Cardiac fibroblast (primary cell): ENCODE results near the gene MEFV.
"Not testable (repeated sequence)": the region's sequence is repeated elsewhere in the genome, so short reads cannot be mapped to it uniquely, and the experiment has no call there.

Source experiments
- DNase-seq, 2 donors: peaks; one replicate each; pipeline versions ENCODE4 v3.0.0 to v3.0.0-alpha.2; 2010; ENCODE audit warnings: low read depth in 2 of 2
- H3K4me3 ChIP-seq, 2 donors: replicated peaks in 1 of 2; 1 replicate in 1 of 2; 2 replicates in 1 of 2; pipeline ENCODE4 v1.5.1; 2011; ENCODE audit warnings: low read depth in 2 of 2, low read length in 2 of 2, mild to moderate bottlenecking in 2 of 2, moderate library complexity in 1 of 2
- TF ChIP-seq, protein P1 (sequence below): IDR thresholded peaks from one replicate; pipeline ENCODE4 v1.5.1; 2011; ENCODE audit warnings: low read depth, mild to moderate bottlenecking, low read length, inconsistent platforms

The MEFV gene

DNA sequence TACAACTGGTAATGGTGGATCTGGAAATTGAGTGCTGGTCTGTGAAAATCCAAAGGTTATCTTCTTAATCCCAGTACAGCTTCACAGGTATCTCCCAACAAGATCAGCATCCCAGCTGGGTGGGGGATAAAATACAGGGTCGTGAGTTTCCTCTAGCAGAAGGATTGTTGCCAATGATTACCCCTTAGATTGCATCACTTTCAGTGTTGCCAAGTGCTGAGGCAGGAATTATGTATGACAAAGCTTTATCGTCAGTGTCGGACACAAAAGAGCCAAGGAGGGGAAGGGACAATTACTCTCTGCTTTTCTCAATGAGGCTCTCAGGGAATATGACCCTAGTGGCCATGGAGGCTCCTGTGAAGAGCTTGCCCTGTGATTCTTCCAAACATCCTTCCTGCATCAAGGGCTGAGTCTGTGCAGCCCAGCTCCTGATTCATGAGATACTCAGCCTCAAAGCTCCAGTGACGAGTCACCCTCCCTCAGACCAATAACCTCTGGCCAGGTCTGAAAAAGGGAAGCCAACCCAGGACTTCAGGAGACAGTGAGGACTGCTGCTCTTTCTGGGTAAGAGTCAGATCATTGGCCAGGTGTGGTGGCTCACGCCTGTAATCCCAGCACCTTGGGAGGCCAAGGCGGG is 53.4 kb downstream of the MEFV start:
- TF ChIP-seq, protein P1, sequence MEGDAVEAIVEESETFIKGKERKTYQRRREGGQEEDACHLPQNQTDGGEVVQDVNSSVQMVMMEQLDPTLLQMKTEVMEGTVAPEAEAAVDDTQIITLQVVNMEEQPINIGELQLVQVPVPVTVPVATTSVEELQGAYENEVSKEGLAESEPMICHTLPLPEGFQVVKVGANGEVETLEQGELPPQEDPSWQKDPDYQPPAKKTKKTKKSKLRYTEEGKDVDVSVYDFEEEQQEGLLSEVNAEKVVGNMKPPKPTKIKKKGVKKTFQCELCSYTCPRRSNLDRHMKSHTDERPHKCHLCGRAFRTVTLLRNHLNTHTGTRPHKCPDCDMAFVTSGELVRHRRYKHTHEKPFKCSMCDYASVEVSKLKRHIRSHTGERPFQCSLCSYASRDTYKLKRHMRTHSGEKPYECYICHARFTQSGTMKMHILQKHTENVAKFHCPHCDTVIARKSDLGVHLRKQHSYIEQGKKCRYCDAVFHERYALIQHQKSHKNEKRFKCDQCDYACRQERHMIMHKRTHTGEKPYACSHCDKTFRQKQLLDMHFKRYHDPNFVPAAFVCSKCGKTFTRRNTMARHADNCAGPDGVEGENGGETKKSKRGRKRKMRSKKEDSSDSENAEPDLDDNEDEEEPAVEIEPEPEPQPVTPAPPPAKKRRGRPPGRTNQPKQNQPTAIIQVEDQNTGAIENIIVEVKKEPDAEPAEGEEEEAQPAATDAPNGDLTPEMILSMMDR: no peak
- no peak for DNase-seq
- no peak overlapping the region for H3K4me3 ChIP-seq

DNA sequence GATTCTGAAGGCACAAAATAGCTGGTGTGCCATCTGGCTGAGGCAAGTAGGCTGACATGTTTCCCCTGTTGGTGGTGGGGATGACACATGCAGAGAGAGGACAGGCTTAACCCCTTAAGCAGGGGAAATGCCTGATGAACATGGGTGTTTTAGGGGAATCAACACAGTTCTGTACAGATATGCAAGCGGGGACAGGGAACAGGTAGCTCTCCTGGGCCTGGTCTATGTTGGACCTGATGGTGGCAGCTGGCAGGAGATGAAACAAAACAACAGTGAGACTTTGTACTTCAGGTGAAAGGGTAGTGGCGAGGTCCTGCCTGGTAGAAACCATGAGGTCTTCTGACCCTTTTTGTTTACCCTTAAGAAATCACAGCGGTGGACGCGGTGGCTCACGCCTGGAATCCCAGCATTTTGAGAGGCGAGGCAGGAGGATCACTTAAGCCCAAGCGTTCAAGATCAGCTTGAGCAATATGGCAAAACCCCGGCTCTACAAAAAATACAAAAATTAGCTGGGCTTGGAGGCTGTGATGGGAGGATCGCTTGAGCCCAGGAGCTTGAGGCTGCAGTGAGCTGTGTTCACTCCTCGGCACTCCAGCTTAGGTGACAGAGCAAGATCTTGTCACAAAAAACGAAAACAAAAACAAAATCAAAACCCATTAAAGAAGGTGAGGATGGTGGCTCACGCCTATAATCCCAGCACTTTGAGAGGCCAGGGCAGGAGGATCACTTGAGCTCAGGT is 57.9 kb downstream of the MEFV start:
- H3K4me3 ChIP-seq: no peak overlapping the region
- TF ChIP-seq, protein P1: no peak
- DNase-seq: no peak

DNA sequence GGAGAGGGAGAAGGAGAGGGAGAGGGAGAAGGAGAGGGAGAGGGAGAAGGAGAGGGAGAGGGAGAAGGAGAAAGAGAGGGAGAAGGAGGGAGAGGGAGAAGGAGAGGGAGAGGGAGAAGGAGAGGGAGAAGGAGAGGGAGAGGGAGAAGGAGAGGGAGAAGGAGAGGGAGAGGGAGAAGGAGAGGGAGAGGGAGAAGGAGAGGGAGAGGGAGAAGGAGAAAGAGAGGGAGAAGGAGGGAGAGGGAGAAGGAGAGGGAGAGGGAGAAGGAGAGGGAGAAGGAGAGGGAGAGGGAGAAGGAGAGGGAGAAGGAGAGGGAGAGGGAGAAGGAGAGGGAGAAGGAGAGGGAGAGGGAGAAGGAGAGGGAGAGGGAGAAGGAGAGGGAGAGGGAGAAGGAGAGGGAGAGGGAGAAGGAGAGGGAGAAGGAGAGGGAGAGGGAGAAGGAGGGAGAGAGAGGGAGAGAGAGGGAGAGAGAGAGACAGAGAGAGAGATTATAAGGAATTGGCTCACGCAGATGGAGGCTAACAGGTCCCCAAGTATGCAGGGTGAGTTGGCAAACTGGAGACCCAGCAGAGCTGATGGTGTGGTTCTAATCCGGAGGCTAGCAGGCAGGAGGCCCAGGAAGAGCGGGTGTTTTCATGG is 58.6 kb downstream of the MEFV start:
- H3K4me3 ChIP-seq, DNase-seq: not testable (repeated sequence)

DNA sequence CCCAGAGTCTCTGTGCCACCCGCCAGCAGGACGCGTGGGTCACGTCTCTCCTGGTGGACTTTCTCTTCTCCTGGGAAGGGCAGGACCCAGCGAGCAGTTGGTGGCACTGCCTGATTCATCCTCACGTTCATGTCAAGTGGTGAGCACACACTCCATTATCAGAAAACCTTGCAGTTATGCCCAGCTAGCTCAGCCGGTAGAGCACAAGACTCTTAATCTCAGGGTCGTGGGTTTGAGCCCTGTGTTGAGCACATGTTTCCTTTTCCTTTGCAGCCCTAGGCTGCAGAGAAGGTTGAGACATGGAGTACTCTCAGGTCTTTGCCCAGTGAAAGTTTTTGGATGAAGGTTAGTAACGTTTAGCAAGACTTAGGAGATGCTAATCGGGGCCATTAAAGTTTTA is 60.5 kb downstream of the MEFV start:
- peak in 1 of 2 donors; percentile 39 for DNase-seq
- TF ChIP-seq, protein P1: no peak
- no peak overlapping the region for H3K4me3 ChIP-seq

DNA sequence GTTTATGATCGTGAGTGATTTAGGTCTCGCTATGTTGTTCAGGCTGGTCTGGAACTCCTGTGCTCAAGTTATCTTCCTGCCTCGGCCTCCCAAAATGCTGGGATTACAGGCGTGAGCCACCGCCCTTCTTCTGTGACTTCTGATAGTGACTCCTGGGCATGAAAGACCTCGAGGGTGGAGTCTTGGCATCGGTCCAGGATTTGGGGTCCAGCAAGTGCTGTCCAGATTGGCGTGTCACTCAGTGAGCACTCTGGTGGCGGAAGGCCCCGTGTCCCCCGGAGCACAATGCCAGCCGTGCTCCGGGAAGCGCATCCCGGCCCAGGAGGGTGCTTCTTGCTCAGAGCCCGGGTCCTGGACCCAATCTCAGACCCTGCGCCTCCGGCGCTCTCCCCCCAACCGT is 61.6 kb downstream of the MEFV start:
- H3K4me3 ChIP-seq: no peak overlapping the region
- DNase-seq: no peak
- TF ChIP-seq, protein P1: no peak

DNA sequence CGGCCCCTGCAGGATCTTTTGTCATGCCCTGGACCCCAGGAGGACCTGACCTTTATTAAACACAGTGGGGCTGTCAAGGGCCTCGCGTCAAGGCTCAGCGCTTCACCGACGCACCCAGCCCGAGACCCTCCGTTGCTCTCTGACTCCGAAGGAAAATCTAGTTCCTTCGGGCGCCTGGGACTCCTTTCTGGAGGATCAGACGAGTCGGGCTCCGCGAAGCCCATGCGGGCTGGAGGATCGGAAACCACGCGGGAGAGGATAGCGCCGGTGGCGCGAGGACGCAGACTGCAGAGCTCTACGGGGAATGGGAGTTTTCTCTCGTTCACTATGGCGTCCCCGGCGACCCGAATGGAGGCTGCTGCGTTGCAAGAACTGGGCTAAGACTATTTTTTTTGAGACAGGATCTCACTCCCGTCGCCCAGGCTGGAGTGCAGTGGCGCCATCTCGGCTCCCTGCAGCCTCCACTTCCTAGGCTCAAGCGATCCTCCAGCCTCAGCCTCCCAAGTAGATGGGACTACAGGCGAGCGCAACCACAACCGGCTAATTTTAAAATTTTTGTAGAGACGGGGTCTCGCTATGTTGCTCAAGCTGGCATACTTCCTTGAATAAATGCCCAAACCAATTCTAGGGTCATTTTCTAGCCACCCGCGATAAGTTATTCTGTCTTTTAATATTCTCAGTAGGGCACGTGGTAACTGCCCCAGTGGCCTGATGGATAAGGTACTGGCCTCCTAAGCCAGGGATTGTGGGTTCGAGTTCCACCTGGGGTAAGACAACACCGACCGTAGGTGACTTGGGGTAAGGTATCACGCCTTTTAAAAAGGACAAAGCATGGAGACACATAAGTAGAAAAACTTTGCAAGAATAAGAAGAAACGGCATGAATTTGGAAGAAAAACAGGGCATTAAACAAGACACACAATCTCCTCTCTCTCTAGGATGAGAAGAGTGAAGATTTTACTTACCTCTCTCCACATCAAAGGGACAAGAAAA is 62.9 kb downstream of the MEFV start:
- TF ChIP-seq, protein P1: no peak
- peak in 1 of 2 donors; percentile 50 for DNase-seq

More for the DNA sequence above, 62.9 kb downstream of the MEFV start:
- H3K4me3 ChIP-seq: no peak overlapping the region
